Measurements from ENCODE around the gene PRR29. TPM values are rescaled to one million over a fixed set of nuclear protein-coding genes. Genes with fewer than 3 reads are reported as not detected.

Gene PRR29
- total RNA-seq, 1 experiment from 2014 or later: not detected

- no peaks in the 10 kb centered on the region for H3K4me1 Mint-ChIP-seq (ENCODE audit: insufficient read depth, unreplicated experiment)
- ChIA-PET CTCF (interaction anchor here (0.6 to 1.2 kb wide), 2 partner anchors 33 to 90 kb away, joined by 3 to 6 read pairs; no protein-coding TSS in a partner anchor), POLR2A (interaction anchor here (0.9 kb wide), 1 partner anchor 25 kb away, joined by 3 read pairs; no protein-coding TSS in a partner anchor)
- TF ChIP-seq CTCF (IDR thresholded peaks at IDR 0.05; ENCODE audit: unreplicated experiment): no peak
- H3K9me3 Mint-ChIP-seq (ENCODE audit: unreplicated experiment): no peaks in the 10 kb centered on the region
- intact Hi-C loops (cut with micrococcal nuclease): no loop called here
- no peak overlapping the region for H3K27ac Mint-ChIP-seq (ENCODE audit: low read depth, unreplicated experiment)
- H3K36me3 Mint-ChIP-seq (ENCODE audit: insufficient read depth, unreplicated experiment): no peaks in the 10 kb centered on the region
- DNase-seq (ENCODE audit: unreplicated experiment): no peak
- H3K27me3 Mint-ChIP-seq (ENCODE audit: insufficient read depth, unreplicated experiment): no peaks in the 10 kb centered on the region
- no peak overlapping the region for H3K4me3 Mint-ChIP-seq (ENCODE audit: unreplicated experiment)
- no TSS peak for BruUV-seq (replicated peaks)
Measured at GRCh38 chr17:63956296-63956920, 41.7 kb upstream of the PRR29 start.

- Mint-ChIP-seq H3K27ac (ENCODE audit: low read depth, unreplicated experiment) (no peak overlapping the region), H3K4me3 (ENCODE audit: unreplicated experiment) (no peak overlapping the region), H3K27me3 (ENCODE audit: insufficient read depth, unreplicated experiment) (no peaks in the 10 kb centered on the region), H3K9me3 (ENCODE audit: unreplicated experiment) (no peaks in the 10 kb centered on the region), H3K4me1 (ENCODE audit: insufficient read depth, unreplicated experiment) (no peaks in the 10 kb centered on the region), H3K36me3 (ENCODE audit: insufficient read depth, unreplicated experiment) (no peaks in the 10 kb centered on the region)
- ChIA-PET CTCF (interaction anchor here (1.3 kb wide), 1 partner anchor 9 kb away, joined by 7 read pairs; no protein-coding TSS in a partner anchor), POLR2A (no interaction called here)
- intact Hi-C loops (cut with micrococcal nuclease): no loop called here
- no TSS peak for BruUV-seq (replicated peaks)
- no peak for DNase-seq (ENCODE audit: unreplicated experiment)
- TF ChIP-seq CTCF (IDR thresholded peaks at IDR 0.05; ENCODE audit: unreplicated experiment): no peak
Measured at GRCh38 chr17:63960006-63960405, 38.1 kb upstream of the PRR29 start.

- intact Hi-C loops (cut with micrococcal nuclease): no loop called here
- CTCF ChIA-PET: interaction anchor here (0.5 to 1.3 kb wide), 2 partner anchors 9 to 374 kb away, joined by 5 to 7 read pairs; no protein-coding TSS in a partner anchor
Measured at GRCh38 chr17:63960430-63960829, 37.7 kb upstream of the PRR29 start.

More at GRCh38 chr17:63960430-63960829, 37.7 kb upstream of the PRR29 start:
- H3K4me3 Mint-ChIP-seq (ENCODE audit: unreplicated experiment): no peak overlapping the region
- no peak for DNase-seq (ENCODE audit: unreplicated experiment)
- no peaks in the 10 kb centered on the region for H3K9me3 Mint-ChIP-seq (ENCODE audit: unreplicated experiment)
- H3K36me3 Mint-ChIP-seq (ENCODE audit: insufficient read depth, unreplicated experiment): no peaks in the 10 kb centered on the region
- BruUV-seq (replicated peaks): no TSS peak
- no peaks in the 10 kb centered on the region for H3K27me3 Mint-ChIP-seq (ENCODE audit: insufficient read depth, unreplicated experiment)
- no peaks in the 10 kb centered on the region for H3K4me1 Mint-ChIP-seq (ENCODE audit: insufficient read depth, unreplicated experiment)
- no peak for TF ChIP-seq CTCF (IDR thresholded peaks at IDR 0.05; ENCODE audit: unreplicated experiment)
- POLR2A ChIA-PET: no interaction called here
- no peak overlapping the region for H3K27ac Mint-ChIP-seq (ENCODE audit: low read depth, unreplicated experiment)
